Measurements from ENCODE around the gene RPL13. TPM values are rescaled to one million over a fixed set of nuclear protein-coding genes. Genes with fewer than 3 reads are reported as not detected.
"Not testable (repeated sequence)": the region's sequence is repeated elsewhere in the genome, so short reads cannot be mapped to it uniquely, and the experiment has no call there.

RPL13 gene
- polyA plus RNA-seq, 4 donors, result 1,722 to 3,231 (median 2,380) TPM

- no peak for DNase-seq (ENCODE audit: low read depth in 4 of 4, low spot score in 2 of 4)
Observed at GRCh38 chr16:89575247-89576152, 15.0 kb downstream of the RPL13 start, which contains the start of gene CPNE7. Gene CPNE7 (plus strand): TSS chr16:89575758. CDS start chr16:89575898, 140 bp downstream.

- no peak for DNase-seq (ENCODE audit: low read depth in 4 of 4, low spot score in 2 of 4)
Observed at GRCh38 chr16:89576153-89577054, 15.9 kb downstream of the RPL13 start.

- no peak for DNase-seq (ENCODE audit: low read depth in 4 of 4, low spot score in 2 of 4)
Observed at GRCh38 chr16:89577055-89577759, 16.7 kb downstream of the RPL13 start.

- no peak for DNase-seq (ENCODE audit: low read depth in 4 of 4, low spot score in 2 of 4)
Observed at GRCh38 chr16:89579351-89579750, 18.9 kb downstream of the RPL13 start.

- no peak for DNase-seq (ENCODE audit: low read depth in 4 of 4, low spot score in 2 of 4)
Observed at GRCh38 chr16:89581045-89581695, 20.7 kb downstream of the RPL13 start.

- DNase-seq (ENCODE audit: low read depth in 4 of 4, low spot score in 2 of 4), result no peak
Observed at GRCh38 chr16:89581861-89582563, 21.5 kb downstream of the RPL13 start.

- DNase-seq (ENCODE audit: low read depth in 4 of 4, low spot score in 2 of 4), result no peak
Observed at GRCh38 chr16:89582614-89583196, 22.2 kb downstream of the RPL13 start.

GRCh38 chr16:89583197-89583894 is 22.9 kb downstream of the RPL13 start:
- no peak for DNase-seq (ENCODE audit: low read depth in 4 of 4, low spot score in 2 of 4)

GRCh38 chr16:89583895-89584644 is 23.6 kb downstream of the RPL13 start:
- no peak for DNase-seq (ENCODE audit: low read depth in 4 of 4, low spot score in 2 of 4)

- no peak for DNase-seq (ENCODE audit: low read depth in 4 of 4, low spot score in 2 of 4)
Observed at GRCh38 chr16:89584768-89585549, 24.5 kb downstream of the RPL13 start.

- DNase-seq (ENCODE audit: low read depth in 4 of 4, low spot score in 2 of 4), result no peak
Observed at GRCh38 chr16:89586218-89586617, 25.7 kb downstream of the RPL13 start.

GRCh38 chr16:89586853-89587252 is 26.4 kb downstream of the RPL13 start:
- DNase-seq (ENCODE audit: low read depth in 4 of 4, low spot score in 2 of 4), result no peak

- DNase-seq (ENCODE audit: low read depth in 4 of 4, low spot score in 2 of 4), result not testable (repeated sequence)
Observed at GRCh38 chr16:89587676-89588075, 27.2 kb downstream of the RPL13 start.

GRCh38 chr16:89588413-89589109 is 28.1 kb downstream of the RPL13 start:
- DNase-seq (ENCODE audit: low read depth in 4 of 4, low spot score in 2 of 4), result no peak

- DNase-seq (ENCODE audit: low read depth in 4 of 4, low spot score in 2 of 4), result no peak
Observed at GRCh38 chr16:89589241-89589926, 28.9 kb downstream of the RPL13 start.

GRCh38 chr16:89593841-89594240 is 33.4 kb downstream of the RPL13 start:
- no peak for DNase-seq (ENCODE audit: low read depth in 4 of 4, low spot score in 2 of 4)
